COLO668 (cell line): ENCODE results near the gene ALPI.

Experiments
- DNase-seq: peaks from one replicate; lab custom pipeline; 2025; ENCODE audit not compliant: unreplicated experiment; lab: John Stamatoyannopoulos, UW

ALPI gene

DNA sequence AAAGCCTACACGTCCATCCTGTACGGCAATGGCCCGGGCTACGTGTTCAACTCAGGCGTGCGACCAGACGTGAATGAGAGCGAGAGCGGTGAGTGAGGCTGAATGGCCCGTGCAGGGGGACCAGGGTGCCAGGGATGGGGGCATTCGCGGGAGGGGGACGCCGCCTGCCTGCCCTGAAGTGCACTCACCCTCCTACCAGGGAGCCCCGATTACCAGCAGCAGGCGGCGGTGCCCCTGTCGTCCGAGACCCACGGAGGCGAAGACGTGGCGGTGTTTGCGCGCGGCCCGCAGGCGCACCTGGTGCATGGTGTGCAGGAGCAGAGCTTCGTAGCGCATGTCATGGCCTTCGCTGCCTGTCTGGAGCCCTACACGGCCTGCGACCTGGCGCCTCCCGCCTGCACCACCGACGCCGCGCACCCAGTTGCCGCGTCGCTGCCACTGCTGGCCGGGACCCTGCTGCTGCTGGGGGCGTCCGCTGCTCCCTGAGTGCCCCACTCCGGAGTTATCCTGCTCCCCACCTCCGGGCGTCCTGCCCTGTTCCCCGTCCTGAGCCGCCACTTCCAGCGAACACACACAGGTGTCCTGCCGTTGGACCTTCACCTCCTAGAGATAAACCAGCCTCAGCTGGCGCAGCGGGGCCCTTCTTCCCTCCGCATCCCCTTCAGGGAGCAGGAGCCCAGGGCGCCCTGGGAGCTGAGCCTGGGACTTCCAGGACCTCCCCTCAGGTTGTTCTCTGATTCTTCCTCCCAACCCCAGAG lies 2.9 kb downstream of the ALPI start:
- no peak for DNase-seq

DNA sequence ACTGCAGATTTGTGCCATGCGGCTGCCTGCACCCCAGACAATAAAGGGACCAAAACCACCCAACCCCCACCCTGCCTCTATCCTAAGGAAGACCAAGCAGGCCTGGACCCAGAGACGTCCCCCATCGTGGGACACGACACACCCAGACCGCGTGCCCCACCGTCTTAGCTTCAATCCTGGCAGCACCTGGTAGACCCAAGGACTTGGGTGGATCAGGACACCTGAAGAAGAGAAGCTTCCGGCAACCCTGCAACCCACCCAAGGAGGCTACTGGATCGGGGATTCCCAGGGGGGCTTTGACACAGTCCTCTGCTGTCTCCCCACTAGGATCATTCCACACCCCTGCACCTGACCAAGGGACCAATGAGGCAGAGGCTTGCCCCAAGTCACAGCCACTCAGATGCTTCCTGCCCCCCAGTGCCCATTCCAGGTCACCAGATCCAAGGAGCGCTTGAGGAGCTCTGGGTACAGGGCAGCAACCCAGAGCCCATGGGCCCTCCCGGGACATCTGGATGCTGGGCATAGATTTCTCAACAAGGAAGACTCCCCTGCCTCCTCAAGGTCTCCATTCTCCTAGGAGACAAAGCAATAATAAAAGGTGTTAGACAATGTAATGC lies 3.6 kb downstream of the ALPI start:
- no peak for DNase-seq

DNA sequence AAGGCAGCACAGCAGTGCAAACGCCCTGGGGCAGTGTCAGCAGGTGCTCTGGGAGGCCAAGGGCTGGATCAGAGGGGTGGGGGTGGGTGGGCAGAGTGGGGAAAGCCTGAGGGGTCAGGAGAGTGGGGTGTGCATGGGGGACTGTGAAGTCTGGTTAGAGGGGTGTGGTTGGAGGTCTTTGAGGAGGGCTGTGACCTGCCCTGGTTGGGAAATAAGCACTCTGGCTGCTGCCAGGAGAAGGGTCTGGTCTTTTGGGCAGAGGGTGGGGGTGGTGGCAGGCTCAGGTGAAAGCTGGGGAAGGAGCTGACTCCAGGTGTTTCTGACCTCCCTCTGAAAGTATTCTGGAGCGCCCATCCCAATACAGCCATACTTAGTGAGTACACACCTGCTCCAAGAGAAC lies 4.2 kb downstream of the ALPI start:
- no peak for DNase-seq

DNA sequence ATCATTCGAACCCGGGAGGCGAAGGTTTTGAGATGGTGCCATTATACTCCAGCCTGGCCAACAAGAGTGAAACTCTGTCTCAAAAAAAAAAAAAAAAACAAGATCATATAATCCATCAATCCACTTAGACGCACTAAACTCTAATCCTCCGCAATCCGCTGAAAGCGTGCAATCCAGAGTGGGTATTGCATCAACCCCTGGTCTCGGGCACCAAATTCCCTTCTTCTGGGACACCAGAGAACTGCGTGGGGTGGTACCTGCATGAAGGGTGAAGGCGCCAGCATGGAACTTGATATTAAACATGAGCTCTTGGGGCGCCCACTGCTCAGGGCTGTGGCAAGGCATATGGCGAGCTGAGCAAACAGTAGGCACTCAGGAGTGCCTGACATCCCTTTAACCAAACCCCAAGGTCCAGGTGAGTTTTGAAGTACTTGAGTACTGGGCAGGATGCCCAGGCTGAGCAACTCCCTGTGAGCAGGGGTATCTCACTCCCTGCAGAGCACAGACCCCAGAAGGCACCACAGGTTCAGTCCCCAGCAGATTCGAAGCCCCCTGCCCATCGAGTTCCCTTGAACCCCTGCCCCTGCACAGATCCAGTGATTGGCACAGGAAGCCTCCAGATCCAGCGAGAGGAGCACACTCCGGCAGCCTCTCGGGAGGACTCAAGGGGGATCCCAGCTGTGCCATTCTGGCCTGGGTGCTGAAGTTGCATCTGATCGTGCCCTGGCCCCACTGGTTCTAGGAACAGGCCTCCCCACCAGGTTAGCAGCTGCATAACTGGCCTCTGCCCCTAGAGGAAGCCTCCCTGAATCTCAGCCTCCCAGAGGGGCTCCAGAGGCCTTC lies 8.0 kb downstream of the ALPI start:
- DNase-seq = no peak

DNA sequence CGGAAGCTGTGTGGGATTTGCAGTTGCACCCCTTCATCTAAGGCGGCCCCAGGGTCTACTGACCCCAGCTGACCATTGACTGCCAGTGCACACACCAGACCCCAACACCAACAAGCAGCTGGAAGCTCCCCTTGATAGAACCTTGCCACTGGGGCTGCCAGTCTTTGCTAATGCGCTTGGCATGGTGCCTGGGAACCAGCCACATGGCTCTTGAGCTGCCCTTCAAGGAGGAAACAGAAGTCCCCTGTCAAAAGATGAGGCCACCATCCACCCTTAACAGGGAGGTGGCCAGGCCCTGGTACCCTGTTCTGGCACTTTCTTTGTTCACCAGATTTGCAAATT lies 8.6 kb downstream of the ALPI start:
- DNase-seq = no peak

DNA sequence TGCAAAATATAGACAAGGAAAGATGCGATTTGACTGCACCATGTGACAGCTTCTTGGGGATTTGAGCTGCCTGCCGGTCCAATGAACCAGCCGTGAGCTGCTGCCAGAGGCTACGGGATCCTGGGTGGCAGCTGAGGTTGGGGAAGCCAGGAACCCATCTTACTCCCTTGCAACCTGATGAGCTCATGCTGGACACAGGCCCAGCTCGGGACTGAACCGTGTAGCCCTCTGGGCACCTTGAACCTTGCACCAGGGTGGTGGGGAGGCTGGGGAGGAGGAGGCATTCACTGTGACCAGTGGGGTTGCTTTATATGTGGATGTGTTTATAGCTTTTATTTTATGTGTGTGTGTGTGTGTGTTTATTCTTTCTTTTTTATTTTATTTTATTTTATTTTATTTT lies 9.1 kb downstream of the ALPI start:
- DNase-seq = no peak

DNA sequence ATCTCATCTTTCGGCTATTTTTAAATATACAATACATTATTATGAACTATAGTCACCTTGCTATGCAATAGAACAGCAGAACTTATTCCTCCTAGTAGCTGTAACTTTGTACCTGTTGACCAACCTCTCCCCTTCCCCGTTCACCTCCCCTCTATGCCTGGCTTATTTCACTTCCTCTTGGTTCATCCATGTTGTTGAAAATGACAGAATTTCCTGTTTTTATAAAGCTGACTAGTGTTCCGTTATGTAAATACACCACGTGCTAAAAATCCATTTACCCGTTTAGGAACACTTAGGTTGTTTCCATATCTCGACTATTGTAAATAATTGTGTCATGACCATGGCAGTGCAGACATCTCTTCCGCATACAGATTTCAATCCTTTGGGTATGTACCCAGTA lies 10.3 kb downstream of the ALPI start:
- no peak for DNase-seq

DNA sequence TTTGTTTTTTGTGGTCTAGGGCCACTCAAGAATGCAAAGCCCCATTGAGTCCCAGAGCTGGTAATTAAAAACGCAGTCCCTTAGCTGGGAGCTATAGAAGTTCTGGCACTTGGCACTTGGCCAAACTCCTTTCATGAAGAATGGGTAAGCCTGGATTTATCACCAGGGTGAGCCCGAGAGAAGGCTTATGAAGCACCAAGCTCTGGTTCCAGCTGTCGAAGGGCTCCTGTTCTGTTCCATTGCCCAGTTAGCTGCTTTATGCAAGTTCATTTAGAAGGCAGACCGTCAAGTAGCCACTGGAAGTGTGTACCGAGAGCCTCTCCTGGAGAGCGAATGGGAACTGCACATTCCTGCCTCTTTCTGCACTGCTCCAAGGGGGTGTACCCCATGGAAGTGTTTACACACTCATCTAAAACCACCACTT lies 17.5 kb downstream of the ALPI start:
- DNase-seq = peak; percentile 81

DNA sequence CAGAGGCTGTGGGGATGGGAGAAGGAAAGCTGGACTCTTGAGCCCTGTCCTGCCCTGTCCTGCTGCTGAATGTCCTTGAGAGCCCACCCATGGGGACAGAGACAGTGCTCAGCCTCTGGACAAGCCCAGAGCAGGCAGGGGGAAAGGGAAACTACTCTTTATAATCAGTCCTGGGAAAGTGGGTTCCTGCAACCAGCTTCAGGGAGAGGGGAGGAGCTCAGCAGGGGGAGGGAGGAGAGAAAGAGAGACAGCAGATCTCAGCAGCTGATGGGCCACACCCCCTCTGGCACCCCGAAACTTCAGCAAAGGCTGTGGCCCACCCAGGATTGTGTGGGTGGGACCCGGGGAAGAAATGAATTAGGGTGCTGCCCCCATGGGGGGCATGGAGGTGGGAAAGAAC lies 20.1 kb downstream of the ALPI start:
- DNase-seq = no peak

DNA sequence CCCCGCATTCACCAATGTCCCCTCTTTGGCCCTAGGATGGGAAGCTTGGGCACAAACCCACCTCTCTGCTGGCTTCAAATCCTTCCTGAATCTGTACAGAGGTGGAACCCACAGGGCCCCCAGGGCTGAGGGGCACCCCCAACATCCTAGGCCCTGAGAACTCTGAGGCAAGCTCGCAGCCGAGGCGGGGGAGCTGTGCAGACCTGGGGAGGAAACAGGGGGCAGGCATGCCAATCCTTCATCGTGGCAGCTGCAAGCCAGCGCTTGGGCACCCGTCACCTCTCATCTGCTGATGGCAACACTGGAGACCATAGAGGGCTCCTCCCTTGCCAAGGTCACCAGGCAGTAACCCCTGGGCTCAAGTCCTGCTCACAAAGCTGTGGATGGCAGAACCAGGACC lies 20.8 kb downstream of the ALPI start:
- DNase-seq = no peak

DNA sequence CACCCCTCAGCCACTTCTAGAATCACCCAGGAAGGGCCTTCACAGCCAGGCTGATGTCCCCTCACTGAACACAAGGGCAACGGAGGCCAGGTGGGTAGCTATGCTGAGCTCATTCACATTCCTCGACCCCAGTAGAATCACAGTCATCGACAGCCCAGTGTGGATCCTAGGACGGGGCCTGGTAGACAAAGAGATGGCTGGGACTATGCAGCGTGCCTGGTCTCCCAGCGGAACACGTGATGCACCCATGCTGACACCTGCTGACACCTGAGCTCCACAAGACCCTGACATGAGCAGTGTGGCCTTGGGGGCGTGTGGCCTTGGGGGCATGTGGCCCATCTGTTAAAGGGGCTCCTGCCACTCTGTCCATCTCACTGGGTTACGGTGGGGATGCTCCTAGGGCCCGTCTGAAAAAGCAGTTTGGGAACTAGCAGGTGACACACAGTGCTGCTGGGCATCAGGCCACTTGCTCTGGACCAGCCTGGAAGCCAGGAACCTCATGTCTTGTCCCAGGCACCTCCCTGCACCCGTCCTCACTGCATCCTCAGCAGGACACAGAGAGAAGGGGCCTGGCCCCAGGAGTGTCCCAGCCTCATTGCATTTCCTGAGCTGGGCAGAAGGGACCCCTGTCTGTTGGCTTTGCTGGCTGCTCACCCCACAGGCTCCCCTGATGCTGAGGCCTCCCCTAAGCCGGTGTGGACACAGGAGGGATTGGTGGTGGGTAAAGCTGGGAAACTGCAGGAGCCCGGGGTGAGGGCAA lies 22.0 kb downstream of the ALPI start:
- DNase-seq = no peak

DNA sequence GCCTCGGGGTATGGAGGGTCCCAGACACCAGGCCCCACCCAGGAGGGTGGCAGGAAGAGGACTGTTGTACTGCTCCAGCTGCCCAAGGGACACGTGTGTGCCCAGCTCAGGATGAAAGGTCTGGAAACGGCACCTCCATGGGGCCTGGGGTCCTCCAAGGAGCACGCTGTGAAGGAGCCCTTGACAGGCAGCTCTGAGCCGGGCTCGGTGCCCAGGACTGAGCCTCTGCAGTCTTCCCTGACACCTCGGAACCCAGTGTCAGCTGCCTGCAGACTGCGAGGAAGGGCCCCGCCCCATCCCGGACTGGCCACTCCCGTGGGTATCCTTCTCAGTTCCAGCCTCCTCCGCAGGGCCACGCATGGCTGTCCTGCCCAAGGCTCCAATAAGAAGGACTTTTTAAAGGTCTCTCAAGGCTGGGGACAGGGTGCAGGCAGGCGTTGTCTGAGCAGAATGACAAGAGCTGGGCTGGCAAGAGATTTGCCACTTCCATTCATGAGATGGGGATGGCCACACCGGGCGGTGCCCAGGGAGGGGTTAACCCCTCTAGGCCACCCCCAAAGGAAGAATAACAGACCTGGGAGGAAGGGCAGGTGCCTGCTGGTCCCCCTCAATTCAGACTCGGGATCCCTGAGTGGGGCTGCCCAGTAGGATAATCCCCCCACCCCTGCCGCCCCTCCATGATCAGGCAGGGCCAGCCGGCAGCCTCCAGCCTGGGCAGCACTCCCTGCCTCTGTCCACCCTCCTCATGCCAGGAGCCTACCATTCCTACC lies 22.8 kb downstream of the ALPI start:
- DNase-seq = no peak

DNA sequence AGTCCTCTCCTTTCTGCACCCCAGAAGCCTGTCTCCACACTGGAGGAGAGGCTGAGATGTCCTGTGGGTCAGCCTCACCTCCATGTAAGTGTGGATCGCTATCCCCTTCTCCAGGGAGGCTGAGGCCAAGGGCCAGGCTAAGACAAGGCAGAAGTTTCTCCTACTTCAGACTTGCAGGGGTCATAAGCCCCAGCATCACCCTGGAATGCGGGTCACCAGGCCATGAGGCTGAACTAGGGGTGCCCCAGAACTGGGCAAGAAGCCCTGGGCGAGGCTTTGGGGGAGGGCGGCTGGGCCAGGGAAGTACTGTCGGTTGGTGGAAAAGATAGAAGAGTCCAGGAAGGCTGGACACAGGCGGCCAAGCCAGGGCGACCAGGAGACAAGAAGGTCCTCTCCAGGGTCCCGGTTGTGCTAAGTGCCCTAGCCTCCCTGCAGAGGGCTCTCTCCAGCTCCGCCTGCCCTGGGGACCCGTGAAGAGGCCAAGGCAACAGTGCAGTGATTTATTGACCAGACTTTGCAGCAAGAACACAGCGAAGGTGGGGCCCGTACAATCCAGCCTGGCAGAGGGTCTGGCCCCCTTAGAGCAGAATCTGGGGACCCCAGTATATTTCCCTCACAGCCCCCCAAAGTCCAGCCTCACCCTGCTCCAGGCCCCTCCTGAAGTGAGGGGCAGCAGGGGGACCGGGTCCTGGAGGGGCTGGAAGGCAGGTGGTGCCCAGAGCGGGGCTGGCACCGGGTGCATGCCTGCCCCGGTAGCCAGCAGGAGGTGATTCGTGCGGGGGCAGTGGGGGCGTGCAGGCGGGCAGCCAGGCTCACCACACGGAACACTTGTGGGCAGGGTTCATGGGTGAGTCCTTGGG lies 23.6 kb downstream of the ALPI start:
- DNase-seq = no peak

DNA sequence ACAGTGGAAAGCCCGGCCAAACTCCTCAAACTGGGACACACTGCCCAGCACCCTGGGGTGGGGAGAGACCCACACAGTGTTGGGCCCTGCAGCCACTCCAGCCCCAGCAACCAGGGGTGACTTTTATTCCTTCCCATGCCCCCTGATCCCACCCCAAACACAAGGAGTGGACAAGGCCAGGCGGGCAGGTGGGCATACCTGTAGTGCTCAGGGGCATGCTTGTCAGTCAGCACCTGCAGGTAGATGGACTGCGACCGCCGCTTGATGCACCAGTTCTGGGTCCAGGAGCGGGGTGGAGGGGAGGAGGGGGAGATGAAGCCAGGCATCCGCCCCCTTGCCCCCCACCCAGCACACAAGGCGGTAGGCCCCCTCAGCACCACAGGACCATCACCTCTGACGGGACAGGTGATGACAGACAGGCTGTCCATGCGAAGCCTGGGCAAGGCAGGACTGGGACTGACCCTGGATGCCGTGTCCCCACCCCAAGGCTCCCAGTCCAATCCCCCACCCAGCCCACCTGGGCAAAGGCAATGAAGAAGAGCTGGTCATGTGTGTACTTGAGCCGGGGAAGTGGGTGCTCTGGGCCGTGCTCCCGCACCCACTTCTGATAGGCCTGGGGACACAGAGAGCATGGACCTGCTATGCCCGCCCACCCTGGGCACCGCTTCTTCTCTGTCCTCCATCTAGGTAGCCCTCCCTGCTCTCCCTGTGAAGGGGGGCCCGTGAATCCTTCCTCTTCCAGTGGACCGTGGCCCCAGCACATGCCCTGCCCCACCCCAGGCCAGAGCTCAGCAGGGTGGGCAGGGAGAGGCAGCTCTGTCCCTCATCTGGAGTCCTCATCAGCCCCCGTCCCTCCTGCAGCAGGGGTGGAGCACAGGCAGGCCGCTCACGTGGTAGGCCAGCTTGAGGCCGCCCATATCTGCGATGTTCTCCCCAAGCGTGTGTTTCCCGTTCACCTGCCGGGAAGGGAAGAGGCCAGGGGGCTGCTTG lies 24.5 kb downstream of the ALPI start:
- no peak for DNase-seq

DNA sequence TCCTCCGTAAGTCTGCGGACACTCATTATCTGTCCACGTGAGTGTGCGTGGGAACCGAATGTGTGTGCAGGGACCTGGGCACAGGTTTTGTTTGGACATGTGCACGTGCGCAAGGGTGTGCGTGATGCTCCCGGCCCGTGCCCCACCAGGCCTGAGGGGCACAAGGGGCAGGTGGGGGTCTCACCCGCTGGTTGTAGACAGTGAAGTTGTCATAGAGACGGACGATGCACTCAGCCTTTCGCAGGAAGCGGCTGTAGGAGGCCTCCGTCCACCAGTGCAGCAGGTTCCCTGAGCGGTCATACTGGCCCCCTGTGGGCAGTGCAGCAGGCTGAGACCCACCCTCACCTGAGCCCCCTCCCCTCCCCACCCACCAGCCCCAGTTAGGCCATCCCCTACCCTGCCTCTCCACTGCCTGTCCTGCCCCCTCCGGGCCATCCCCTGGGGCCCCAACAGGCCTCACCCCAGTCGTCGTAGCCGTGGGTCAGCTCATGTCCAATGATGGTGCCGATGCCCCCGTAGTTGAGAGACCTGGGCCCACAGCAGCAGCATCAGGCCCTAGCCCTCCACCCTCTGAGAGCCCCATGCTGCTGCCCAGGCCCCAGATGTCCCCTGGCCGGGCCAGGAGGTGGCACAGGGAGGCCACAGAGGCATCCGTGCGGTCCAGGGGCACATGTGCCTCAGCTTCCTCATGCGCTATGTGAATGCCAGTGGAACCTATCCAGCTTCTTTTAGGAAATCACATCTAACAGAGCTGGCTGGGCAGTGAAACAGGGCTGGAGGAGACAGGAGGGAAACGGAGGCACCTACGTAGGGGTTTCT lies 25.6 kb downstream of the ALPI start:
- no peak for DNase-seq

DNA sequence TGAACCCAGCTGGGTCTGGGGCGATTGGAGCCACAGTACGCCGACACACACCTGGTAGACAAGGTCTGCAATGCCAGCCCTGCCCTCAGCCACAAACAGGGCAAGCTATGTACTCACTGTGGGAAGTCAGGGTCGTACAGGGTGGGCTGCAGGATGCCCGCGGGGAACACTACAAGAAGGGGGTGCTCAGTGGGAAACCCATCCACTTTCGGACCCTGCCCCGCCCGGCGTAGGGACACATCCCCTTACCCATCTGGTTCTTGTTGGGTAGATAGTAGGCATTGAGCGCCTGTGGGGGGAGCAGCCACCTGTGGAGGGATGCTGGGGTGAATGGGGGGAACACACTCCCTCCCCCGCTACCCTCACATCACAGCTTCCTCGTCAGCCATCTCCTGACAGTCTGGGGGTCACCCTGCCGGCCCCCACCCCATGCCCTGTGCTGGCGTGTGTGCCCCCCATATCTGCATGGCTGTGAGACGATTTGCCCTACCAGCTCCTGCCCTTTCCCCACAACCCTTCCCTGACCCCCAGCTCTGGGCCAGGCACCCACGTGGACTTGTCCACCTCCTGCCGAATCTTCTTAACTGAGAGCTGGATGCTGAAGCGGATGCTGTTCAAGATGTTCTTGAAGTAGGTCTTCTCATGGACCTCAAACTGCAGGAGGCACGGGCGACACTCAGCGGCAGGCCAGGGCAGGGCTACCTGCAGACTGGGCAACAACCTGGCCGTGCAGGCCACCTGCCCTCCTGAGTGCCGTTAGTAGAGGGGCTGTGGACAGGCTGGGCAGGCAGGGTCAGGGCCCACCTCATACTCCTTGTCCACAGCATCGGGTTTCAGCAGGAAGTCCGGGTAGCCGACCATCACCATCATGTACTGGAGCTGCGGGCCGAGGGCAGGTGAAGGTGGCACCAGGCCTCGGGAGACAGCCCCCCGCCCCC lies 26.6 kb downstream of the ALPI start:
- DNase-seq = no peak
